ENCODE data around the gene CRYBA1.

CRYBA1 gene

GRCh38 chr17:29212681-29213121 is 34.0 kb upstream of the CRYBA1 start:
- Histone ChIP-seq H3K9me3 (ENCODE audit: insufficient read depth, low read length) (no peaks in the 10 kb centered on the region), H2AFZ (ENCODE audit: low read depth, low read length) (no peak overlapping the region), H3K4me2 (ENCODE audit: low read length) (no peak overlapping the region), H3K4me1 (ENCODE audit: low read length) (no peaks in the 10 kb centered on the region), H3K27me3 (ENCODE audit: low read depth, low read length) (peaks cover 12% of the 10 kb centered on the region; the same call in 1 of the 2 replicates), H3K9ac (ENCODE audit: low read length) (no peak overlapping the region), H3K4me3 (ENCODE audit: low read length) (no peak overlapping the region), H3K79me2 (ENCODE audit: low read length) (no peaks in the 10 kb centered on the region), H4K20me1 (ENCODE audit: insufficient read depth, low read length) (no peaks in the 10 kb centered on the region), H3K36me3 (replicated peaks; ENCODE audit: low read depth, low read length) (no peaks in the 10 kb centered on the region), H3K27ac (ENCODE audit: low read length) (no peak overlapping the region)
- no peak for TF ChIP-seq EZH2phosphoT487 (IDR thresholded peaks at IDR 0.05; ENCODE audit: low read depth)
- TF ChIP-seq, protein P1, sequence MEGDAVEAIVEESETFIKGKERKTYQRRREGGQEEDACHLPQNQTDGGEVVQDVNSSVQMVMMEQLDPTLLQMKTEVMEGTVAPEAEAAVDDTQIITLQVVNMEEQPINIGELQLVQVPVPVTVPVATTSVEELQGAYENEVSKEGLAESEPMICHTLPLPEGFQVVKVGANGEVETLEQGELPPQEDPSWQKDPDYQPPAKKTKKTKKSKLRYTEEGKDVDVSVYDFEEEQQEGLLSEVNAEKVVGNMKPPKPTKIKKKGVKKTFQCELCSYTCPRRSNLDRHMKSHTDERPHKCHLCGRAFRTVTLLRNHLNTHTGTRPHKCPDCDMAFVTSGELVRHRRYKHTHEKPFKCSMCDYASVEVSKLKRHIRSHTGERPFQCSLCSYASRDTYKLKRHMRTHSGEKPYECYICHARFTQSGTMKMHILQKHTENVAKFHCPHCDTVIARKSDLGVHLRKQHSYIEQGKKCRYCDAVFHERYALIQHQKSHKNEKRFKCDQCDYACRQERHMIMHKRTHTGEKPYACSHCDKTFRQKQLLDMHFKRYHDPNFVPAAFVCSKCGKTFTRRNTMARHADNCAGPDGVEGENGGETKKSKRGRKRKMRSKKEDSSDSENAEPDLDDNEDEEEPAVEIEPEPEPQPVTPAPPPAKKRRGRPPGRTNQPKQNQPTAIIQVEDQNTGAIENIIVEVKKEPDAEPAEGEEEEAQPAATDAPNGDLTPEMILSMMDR (IDR thresholded peaks at IDR 0.05; ENCODE audit: low read depth, low read length): no peak

DNA sequence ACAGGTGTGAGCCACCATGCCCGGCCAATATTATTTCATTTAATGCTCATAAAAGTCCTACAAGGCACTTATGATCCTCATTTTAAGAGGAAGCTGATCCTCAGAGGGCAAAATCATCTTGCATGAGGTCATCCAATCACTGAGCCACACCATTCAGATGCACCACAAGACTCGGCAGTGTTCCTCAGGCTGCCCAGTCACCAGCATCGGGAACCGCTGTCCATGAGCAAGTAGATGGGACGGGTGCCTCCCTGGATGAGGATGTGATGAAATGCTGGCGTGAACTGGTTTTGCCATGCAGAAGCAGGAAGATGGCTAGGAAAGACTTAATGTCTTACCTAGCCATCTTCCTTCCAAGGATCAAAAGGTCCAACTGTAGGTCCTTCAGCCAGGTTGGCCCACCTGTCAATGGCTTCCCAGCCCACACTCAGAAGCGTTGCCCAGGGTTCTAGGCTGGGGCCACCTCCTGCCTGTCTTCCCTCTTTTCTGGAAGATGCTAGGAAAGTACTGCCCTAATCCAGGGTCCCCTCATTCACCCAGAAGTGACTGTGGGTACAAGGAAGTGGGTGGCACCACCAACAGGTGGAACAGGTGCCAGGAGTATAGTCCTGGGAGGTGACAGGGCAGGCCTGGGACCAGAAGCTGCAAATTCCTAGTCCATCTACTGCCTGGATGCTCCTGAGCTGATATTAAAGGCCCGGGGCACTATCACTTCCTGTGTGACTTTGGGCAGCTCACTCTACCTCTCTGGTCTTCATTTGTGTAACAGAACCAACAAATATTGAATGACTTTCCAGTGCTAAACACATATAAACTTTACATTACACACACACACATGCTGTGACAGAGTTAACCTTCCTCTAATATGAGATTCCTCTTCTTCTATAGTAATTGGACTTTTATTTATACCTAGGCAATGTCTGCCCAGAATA is 32.2 kb upstream of the CRYBA1 start:
- Histone ChIP-seq H3K9ac (ENCODE audit: low read length) (no peak overlapping the region), H3K36me3 (replicated peaks; ENCODE audit: low read depth, low read length) (no peaks in the 10 kb centered on the region), H3K4me2 (ENCODE audit: low read length) (no peak overlapping the region), H4K20me1 (ENCODE audit: insufficient read depth, low read length) (no peaks in the 10 kb centered on the region), H3K4me1 (ENCODE audit: low read length) (peaks cover 4% of the 10 kb centered on the region), H2AFZ (ENCODE audit: low read depth, low read length) (no peak overlapping the region), H3K79me2 (ENCODE audit: low read length) (no peaks in the 10 kb centered on the region), H3K27ac (ENCODE audit: low read length) (no peak overlapping the region), H3K4me3 (ENCODE audit: low read length) (no peak overlapping the region), H3K27me3 (ENCODE audit: low read depth, low read length) (peaks cover 12% of the 10 kb centered on the region; the same call in 1 of the 2 replicates), H3K9me3 (ENCODE audit: insufficient read depth, low read length) (no peaks in the 10 kb centered on the region)
- TF ChIP-seq EZH2phosphoT487 (IDR thresholded peaks at IDR 0.05; ENCODE audit: low read depth): no peak
- TF ChIP-seq, protein P1 (IDR thresholded peaks at IDR 0.05; ENCODE audit: low read depth, low read length): no peak

- H3K4me2 ChIP-seq (ENCODE audit: low read length): no peak overlapping the region
- no peak overlapping the region for H3K9ac ChIP-seq (ENCODE audit: low read length)
- H2AFZ ChIP-seq (ENCODE audit: low read depth, low read length): no peak overlapping the region
- no peaks in the 10 kb centered on the region for H3K36me3 ChIP-seq (replicated peaks; ENCODE audit: low read depth, low read length)
- H3K4me1 ChIP-seq (ENCODE audit: low read length): peaks cover 9% of the 10 kb centered on the region
- H3K27me3 ChIP-seq (ENCODE audit: low read depth, low read length): peaks cover 12% of the 10 kb centered on the region; the same call in 1 of the 2 replicates
- no peaks in the 10 kb centered on the region for H3K79me2 ChIP-seq (ENCODE audit: low read length)
- TF ChIP-seq EZH2phosphoT487 (IDR thresholded peaks at IDR 0.05; ENCODE audit: low read depth): no peak
- TF ChIP-seq, protein P1 (IDR thresholded peaks at IDR 0.05; ENCODE audit: low read depth, low read length): no peak
- H3K27ac ChIP-seq (ENCODE audit: low read length): no peak overlapping the region
- no peaks in the 10 kb centered on the region for H3K9me3 ChIP-seq (ENCODE audit: insufficient read depth, low read length)
- H4K20me1 ChIP-seq (ENCODE audit: insufficient read depth, low read length): no peaks in the 10 kb centered on the region
- H3K4me3 ChIP-seq (ENCODE audit: low read length): no peak overlapping the region
Measured at GRCh38 chr17:29215174-29215573, 31.5 kb upstream of the CRYBA1 start.

DNA sequence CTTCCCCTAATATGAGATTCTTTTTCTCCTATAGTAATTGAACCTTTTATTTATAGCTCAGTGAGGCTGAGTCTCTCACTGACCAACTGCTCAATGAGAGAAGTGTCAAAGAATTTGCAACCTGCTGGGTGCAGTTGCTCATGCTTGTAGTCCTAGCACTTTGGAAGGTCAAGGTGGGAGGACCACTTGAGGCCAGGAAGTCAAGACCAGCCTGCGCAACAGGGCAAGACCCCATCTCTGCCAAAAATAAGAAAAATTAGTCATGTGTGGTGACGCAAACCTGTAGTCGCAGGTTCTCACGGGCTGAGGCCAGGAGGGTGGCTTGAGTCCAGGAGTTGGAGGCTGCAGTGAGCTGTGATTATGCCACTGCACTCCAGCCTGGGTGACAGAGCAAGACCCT is 30.9 kb upstream of the CRYBA1 start:
- H3K4me3 ChIP-seq (ENCODE audit: low read length): no peak overlapping the region
- H3K9ac ChIP-seq (ENCODE audit: low read length): no peak overlapping the region
- H3K27me3 ChIP-seq (ENCODE audit: low read depth, low read length): peaks cover 12% of the 10 kb centered on the region; the same call in 1 of the 2 replicates
- H3K36me3 ChIP-seq (replicated peaks; ENCODE audit: low read depth, low read length): no peaks in the 10 kb centered on the region
- no peaks in the 10 kb centered on the region for H3K79me2 ChIP-seq (ENCODE audit: low read length)
- H3K4me1 ChIP-seq (ENCODE audit: low read length): peaks cover 9% of the 10 kb centered on the region
- no peaks in the 10 kb centered on the region for H4K20me1 ChIP-seq (ENCODE audit: insufficient read depth, low read length)
- no peak overlapping the region for H3K27ac ChIP-seq (ENCODE audit: low read length)
- no peak overlapping the region for H2AFZ ChIP-seq (ENCODE audit: low read depth, low read length)
- H3K9me3 ChIP-seq (ENCODE audit: insufficient read depth, low read length): no peaks in the 10 kb centered on the region
- no peak overlapping the region for H3K4me2 ChIP-seq (ENCODE audit: low read length)
- no peak for TF ChIP-seq EZH2phosphoT487 (IDR thresholded peaks at IDR 0.05; ENCODE audit: low read depth)
- TF ChIP-seq, protein P1 (IDR thresholded peaks at IDR 0.05; ENCODE audit: low read depth, low read length): no peak

Data from OCI-LY3 (cell line).